Activated CD4-positive, alpha-beta T cell treated with anti-CD3 and anti-CD28 coated beads, Interleukin-2, amount 50 U/mL, for 1 hour (primary cell): Measurements from ENCODE around the gene PRMT5.

Experiments used
- DNase-seq: peaks from one replicate; pipeline ENCODE4 v3.0.0-alpha.2; 2020

PRMT5 gene

DNA sequence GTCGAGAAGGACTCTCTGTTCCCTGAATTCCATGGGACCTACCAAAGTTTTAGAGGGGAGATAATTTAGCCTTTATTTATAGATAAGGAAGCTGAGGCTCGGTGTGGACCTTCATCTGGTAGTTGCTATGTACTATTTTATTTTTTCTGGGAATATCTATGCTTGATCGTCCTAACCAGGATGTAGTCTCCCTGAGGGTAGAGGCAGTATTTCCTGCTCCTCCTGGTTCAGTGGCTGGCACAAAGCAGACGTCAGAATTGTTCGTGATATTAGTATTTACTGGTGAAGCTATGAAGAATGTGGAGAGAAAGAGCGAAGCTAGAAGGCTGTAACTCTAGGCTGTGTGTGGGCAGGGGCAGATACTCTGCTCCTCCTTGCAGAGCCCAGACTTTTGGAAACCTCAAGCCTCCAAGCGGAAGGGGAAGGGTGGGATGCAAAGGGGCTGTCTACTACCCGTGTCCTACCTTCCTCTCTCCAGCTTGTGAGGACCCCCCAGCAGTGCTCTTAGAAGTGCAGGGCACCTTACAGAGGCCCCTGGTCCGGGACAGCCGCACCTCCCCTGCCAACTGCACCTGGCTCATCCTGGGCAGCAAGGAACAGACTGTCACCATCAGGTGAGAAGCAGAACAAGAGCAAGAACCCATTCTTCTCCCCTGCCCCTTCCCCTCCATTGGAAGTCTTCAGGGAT lies 56.2 kb downstream of the PRMT5 start:
- no peak for DNase-seq

GRCh38 chr14:22872033-22872832 lies 56.9 kb downstream of the PRMT5 start:
- DNase-seq, result peak; percentile 71

GRCh38 chr14:22871224-22872032 lies 57.7 kb downstream of the PRMT5 start, which contains the start of gene LRP10:
Gene LRP10 (plus strand): TSS chr14:22871740. CDS start chr14:22872304, 564 bp downstream.
- peak; percentile 69 for DNase-seq

DNA sequence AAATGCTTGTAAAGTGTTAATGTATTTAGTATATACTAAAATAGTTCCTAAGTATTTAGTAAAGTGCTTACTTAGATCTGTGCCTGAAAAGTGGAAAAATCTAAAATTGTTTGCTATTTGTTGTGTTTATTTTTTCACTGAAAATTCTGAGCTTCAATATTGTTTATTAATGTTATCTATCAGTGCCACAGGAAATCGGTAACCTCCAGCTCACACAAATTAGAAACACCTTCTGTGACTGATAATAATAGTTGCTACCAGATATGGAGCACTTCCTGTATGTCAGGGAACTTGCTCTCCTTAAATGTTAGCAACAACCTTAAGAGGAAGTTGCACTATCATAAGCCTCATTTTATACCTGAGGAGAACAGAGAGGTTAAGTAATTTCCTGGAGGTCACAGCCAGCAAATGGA lies 58.4 kb downstream of the PRMT5 start:
- no peak for DNase-seq
